GM19372 (cell line): ENCODE results near the gene MORN3.
"Not testable (repeated sequence)": the region's sequence is repeated elsewhere in the genome, so short reads cannot be mapped to it uniquely, and the experiment has no call there.

Source experiments
- ATAC-seq: cut with Tn5 transposase; IDR thresholded peaks from one replicate; pipeline ENCODE4 v1.9.1; 2021; ENCODE audit warnings: mild to moderate bottlenecking, low read depth, moderate library complexity; ENCODE audit not compliant: unreplicated experiment

The MORN3 gene, protein sequence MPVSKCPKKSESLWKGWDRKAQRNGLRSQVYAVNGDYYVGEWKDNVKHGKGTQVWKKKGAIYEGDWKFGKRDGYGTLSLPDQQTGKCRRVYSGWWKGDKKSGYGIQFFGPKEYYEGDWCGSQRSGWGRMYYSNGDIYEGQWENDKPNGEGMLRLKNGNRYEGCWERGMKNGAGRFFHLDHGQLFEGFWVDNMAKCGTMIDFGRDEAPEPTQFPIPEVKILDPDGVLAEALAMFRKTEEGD

DNA sequence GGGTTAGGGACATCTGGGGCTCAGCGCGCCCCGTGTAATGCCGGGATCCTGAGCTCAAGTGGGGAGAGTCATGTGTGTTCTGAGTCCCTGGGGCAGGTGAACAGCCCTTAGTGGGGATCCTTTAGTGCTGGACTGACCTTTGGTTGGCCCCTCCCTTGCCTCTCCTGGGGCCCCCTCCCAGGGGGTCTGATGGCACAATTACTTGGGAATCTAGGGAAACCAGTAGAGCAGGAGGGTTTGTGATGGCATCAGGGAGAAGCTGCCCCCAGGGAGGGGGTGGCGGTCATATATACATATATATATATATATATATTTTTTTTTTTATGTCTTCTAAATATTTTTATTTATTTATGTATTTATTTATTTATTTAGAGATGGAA, at the start of gene MORN3:
Gene MORN3, minus strand, starts transcription at position 134 of the 380 bp plus-strand sequence. CDS start 171 bp downstream, outside the sequence.
- ATAC-seq: no peak

DNA sequence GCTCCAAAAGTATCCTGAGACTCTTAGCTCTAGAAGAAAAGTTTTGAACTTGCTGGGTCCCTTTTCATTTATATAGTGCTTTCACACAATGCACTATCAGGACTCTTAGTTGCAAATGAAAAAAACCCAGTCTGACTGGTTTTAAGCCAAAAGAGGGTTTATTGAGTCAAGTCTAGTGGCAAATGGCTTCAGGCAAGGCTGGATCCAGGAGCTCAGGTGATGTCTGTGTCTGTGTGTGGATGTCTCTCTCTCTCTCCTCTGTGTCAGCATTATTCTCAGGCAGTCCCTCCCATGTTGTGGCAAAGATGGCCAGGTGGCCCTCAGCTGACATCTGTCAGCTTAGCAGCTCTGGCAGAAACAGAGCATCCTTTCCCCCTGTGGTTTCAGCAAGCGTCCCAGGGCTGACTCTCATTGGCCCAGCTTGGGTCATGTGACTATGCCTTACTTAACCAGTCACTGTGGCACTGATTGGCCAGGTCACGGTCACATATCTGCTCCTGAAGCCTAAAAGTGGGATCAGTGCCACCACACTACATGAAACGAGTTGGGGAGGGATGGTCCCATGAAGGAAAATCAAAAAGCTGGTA, 49.3 kb upstream of the MORN3 start:
- ATAC-seq: no peak

DNA sequence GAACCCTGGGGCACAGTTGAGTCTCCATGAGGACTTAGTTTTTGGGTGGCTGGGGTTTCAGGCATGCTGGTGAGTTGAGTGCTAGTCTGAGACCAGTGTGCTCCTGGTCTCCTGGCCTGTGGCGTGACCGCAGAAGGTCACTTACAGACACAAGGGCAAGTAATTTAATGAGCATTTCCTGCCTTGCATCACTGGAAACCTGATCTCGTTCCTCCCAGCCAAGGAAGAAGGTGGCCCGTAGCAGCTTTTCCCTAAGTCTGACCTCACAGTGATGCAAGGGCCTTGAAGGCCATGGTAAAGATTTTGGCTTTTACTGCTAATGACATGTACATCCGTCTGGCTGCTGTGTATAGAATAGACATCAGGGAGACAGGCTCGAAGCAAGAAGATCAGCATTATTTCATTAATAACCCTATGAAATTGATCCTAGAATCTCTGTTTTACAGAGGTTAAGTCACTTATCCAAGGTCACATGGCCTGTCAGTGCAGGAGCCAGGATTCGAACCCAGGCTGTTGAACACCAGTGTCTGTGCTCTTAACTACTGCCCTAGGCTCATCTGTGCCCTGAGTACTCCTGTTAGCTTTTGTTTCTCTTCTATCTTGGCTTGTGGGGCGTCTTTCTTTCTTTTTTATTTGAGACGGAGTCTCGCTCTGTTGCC, 47.7 kb upstream of the MORN3 start:
- no peak for ATAC-seq

DNA sequence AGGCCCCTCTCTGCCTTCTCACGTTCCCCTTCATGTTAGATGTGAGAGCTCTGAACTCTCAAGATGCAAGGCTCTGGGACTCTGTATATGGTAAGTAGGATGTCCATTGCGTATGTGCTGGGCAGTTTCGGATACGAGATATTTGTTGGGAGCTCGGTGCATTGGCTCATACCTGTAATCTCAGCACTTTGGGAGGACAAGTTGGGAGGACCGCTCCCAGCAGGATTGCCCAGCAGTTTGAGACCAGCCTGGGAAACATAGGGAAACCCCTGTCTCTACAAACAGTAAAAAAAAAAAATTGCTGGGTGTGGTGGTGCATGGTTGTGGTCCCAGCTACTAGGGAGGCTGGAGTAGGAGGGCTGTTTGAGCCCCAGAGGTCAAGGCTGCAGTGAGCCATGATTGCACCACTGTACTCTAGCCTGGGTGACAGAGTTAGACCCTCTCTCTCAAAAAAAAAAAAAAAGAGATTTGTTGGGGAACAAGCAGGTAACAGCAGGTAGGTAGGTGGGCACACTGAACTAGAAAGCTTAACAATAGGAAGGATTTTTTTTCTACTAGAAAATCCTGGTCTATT, 46.5 kb upstream of the MORN3 start:
- no peak for ATAC-seq

DNA sequence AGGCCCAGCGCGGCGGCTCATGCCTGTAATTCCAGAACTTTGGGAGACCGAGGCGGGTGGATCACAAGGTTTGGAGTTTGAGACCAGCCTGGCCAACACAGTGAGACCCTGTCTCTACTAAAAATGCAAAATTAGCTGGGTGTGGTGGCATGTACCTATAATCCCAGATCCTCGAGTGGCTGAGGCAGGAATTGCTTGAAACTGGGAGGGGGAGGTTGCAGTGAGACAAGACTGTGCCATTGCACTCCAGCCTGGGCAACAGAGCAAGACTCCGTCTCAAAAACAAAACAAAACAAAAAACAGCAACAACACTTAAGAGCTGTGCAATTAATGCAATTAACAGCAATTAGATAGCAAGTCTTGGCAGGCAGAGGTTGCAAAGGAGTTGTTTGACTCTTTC, 45.6 kb upstream of the MORN3 start:
- not testable (repeated sequence) for ATAC-seq

DNA sequence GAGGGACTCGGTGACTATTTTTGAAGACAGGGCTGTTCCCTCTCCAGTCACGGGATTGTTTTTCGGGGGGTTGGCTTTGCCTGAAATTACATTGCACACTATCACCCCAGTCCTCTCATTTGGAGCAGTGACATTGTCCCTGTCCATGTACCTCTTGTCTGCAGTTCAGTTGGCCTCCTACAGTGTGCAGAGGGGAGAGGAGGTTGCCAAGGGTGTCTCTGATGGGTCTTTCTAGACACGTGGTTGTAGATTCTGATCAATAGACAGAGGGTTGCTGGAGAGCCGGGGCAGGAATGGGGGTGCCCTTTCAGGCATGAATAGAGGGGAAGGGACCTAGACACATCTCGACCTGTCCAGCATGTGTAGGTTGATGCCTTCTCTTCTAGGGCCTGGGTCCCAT, 44.3 kb upstream of the MORN3 start:
- no peak for ATAC-seq

DNA sequence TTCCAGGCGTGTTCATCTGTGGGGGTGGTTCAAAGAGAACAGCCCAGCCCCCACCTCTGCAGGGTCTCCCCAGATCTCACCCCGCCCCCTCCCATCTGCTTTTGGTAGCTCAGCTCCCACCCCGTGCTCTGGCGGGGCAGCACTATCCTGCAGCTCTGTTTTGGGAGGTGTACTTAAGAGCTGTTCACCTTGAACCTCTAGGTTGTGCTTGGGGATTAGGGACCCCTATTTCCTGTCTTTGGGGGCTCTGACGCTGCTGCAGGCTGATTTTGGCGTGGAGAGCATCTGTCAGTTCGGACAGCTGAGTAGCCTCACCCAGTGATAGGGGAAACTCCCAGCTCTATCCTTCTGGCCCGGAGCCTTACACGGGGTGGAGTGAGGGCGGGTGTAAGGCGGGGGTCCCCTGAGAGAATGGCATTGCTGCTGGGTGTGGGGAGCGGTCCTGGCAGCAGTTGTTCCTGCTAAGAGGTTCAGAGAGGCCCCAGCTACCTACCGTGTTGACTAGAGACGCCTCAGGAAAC, 43.9 kb upstream of the MORN3 start:
- no peak for ATAC-seq

DNA sequence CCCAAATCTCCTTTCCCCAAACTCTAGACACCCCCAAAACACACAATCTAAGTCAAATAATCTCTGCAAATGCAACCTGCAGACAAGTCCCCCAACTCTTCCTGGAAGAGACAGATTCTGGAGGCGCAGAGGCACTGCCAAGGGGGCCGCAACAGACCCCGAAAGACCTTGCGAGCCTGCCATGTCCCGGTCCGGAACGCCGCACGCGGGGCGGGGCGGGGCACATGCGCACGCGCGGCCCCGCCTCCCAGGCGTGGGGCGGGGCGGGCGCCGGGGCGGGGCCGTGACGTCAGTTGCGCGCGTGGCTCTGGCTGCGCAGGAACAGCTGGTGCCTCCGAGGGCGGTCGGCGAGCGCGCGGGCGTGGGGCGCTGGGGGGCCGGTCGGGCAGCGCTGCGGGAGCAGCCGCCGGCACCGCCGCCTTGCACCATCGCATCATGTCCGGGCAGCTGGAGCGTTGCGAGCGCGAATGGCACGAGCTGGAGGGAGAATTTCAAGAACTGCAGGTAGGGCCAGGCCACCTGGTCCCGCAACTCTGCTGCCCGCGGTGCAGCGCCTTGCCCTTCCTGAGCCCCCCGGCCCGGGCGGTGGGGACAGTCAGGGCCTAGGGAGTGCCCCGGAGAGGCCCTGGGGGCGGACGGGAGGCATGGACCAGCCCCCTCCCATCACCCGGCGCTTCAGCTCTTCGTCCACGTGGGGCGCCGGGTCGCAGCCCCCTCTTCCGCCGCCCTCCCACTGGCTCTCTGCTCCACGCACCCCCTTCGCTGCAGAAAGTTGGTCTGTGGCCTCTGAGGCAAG, 43.2 kb upstream of the MORN3 start, which contains the start of gene TMEM120B:
Gene TMEM120B, plus strand, starts transcription at position 292 of the 796 bp plus-strand sequence. Its CDS starts 144 bp downstream, at position 436.
- ATAC-seq: peak; percentile 82

DNA sequence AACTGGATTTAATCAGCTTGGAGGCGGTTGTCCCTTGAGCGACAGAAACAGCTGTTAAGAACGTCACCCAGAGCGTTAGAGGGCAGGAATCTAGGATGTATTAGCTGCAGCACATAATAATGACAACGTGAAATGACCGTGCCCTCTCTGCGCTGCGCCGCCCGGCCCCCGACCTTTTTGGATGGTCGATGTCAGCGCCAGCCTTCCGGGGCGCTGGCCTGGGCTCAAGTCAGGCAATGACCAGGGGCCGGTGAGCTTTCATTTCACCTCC, 42.7 kb upstream of the MORN3 start:
- ATAC-seq: peak; percentile 34

DNA sequence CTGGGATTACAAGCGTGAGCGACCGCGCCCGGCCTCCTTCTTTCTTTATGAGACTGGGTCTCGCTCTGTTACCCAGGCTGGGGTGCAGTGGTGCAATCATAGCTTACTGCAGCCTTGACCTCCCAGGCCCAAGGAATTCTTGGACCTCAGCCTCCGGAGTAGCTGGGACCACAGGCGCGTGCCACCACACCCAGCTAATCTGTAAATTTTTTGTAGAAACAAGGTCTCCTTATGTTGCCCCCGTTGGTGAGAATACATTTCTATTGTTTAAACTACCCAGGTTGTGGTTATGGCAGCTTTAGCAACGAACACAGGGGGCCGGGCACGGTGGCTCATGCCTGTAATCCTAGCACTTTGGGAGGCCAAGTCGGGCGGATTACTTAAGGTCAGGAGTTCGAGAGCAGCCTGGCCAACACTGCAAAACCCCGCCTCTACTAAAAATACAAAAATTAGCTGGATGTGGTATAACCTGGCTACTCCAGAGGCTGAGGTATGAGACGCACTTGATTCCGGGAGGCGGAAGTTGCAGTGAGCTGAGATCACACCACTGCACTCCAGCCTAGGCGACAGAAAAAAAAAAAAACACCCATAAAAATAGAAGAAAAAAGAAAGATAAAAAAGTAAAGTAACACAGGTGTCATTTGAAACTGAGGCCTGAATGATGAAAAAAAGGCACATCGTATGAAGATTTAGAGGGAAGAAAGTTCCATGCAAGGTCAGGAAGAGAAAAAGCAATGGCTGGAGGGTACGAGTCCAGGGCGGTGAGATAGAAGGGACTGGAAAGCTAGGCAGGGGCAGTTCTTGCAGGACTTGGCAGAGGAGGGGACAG, 42.1 kb upstream of the MORN3 start:
- no peak for ATAC-seq

DNA sequence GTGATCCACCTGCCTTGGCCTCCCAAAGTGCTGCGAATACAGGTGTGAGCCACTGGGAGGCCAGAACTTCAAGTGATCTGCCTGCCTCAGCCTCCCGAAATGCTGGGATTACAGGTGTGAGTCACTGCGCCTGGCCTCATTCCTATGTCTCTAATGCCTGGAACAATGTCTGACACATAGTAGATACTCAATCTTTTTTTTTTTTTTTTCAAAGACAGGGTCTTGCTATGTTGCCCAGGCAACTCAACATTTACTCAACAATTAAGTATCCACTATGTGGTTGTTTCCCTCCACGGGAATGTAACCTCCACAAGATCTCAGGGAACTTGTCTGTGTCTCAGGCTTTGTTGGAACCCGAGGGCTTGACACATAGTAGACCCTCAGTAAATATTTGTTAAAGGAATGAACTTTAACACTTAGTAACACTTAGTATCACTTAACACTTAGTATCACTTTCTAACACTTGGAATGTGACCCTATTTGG, 40.1 kb upstream of the MORN3 start:
- ATAC-seq: no peak

DNA sequence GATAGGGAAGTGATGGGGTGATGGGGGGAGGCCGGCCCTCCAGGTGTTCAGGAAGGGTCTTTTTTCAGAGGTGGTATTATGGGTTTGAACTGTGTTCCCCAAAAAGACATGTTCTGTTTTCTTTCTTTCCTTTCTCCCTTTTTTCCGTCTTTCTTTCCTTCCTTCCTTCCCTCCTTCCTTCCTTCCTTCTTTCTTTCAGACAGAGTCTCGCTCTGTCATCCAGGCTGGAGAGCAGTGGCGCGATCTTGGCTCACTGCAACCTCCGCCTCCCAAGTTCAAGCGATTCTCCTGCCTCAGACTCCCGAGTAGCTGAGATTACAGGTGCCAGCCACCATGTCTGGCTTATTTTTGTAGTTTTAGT, 39.6 kb upstream of the MORN3 start:
- not testable (repeated sequence) for ATAC-seq

DNA sequence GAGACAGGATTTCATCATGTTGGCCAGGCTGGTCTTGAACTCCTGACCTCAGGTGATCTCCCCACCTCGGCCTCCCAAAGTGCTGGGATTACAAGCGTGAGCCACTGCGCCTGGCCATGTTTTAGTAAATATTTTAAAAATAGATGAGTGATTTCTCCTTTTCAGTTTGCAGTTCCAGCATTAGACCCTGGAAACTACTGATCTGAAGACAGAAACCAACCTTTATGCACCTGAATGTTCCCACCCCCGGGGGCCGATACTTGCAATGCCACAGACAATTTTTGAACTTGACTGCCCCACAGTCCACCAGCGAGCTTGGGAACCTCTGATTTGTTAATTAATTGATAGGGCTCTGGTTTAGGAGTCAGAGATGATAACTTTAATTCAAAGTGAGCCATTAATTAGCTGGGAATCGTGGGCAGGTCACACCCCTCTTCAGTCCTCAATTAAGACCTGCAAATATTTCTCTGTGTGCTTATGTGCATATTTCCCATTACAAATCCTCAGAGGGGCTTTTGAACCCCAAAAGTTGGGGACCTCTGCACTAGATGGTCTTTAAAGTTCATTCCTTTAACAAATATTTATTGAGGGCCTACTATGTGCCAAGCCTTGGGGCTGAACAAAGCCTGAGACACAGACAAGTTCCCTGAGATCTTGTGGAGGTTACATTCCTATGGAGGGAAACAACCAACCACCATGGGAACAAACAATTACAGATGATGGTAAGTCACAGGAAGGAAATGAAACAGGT, 39.0 kb upstream of the MORN3 start:
- ATAC-seq: no peak

DNA sequence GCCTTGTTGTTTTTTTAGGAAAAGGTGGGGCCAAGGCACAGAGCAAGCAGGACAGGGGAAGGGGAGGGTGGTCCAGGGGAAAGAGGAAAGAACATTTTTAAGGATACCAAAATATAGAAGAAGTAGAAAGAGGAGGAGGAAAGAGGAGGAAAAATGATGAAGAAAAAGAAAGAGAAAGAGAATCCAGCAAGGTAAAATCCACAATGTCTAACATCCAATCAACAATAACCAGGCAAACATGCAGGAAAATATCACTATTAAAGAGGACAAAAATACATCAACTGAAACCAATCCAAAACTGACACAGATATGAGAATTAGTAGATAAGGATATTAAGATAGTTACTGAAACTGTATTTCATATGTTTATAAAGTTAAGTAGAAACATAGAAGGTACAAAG, 36.1 kb upstream of the MORN3 start:
- ATAC-seq: no peak

DNA sequence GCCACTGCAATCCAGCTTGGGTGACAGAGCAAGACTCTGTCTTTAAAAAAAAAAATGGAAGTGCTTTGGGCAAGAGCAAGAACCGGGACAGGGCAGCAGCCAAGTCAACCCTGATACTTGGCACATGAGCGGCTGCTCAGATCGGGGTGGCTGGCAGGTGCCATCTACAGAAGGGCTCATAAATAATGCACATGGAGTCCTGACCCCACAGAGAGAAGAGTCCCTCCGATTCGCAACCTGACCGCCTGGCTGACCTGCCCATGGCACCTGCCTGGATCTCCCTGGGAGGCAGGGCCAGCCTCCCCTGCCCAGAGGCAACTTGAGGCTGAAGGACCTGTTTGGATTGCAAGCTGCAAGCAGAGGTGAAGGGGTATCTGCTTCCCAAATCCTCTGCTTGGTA, 33.5 kb upstream of the MORN3 start:
- no peak for ATAC-seq

DNA sequence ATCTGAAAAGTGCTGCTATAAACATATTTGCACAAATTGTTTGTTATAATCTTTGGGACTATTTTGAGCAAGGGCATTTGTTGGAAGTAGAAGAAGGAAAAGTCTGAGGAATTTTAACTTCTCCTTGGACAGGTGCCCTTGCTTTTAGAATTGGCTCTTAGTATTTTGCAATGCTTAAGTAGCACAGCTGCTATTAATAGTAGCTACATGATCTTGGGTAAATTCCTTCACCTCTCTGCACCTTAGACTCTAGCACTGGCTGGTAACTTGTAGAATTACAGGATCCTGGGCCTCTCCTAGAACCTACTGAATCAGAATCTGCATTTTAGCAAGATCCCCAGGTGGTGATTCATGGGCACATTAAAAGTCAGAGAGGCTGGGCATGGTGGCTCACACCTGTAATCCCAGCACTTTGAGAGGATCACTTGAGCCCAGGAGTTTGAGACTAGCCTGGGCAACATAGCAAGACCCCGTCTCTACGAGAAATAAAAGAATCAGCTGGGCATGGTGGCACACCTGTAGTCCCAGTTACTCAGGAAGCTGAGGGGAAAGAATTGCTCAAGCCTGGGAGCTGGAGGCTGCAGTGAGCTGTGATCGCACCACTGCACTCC, 32.3 kb upstream of the MORN3 start:
- ATAC-seq: no peak

DNA sequence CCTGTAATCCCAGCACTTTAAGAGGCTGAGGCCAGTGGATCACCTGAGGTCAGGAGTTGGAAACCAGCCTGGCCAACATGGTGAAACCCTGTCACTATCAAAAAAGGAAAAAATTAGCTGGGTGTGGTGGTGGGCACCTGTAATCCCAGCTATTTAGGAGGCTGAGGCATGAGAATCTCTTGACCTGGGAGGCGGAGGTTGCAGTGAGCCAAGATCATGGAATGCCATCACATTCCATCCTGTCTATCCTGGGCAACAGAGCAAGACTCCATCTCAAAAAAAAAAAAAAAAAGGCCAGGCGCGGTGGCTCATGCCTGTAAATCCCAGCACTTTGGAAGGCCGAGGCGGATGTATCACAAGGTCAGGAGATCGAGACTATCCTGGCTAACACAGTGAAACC, 28.4 kb upstream of the MORN3 start:
- not testable (repeated sequence) for ATAC-seq

DNA sequence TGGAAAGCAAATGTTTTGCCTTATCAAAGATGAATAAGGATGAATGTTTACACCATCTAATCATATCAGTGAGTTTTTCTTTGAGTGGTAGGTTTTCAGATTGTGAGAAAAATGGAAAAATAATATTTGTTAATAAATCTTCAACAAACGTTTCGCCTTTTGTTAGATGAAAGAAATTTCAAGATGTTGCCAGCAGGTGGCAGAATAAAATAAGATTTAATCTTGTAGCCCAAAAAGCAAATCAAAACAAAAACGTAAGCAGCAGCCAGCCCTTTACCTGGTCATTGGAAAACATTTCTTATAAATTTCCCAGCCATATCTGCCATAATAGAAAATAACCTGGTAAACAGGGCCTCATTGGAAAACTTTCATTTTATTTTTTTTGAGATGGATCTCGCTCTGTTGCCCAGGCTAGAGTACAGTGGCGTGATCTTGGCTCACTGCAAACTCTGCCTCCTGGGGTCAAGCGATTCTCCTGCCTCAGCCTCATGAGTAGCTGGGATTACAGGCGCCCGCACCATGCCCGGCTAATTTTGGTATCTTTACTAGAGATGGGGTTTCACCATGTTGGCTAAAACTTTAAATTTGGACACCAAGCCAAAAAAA, 27.7 kb upstream of the MORN3 start:
- no peak for ATAC-seq
